NOMO-1 (cell line): ENCODE results near the gene RPL28.
"Not testable (repeated sequence)": the region's sequence is repeated elsewhere in the genome, so short reads cannot be mapped to it uniquely, and the experiment has no call there.

Experiments used
- DNase-seq, 2 experiments: peaks; one replicate each; lab custom pipeline; 2025; ENCODE audit not compliant: unreplicated experiment in 2 of 2; lab: John Stamatoyannopoulos, UW

RPL28 gene

DNA sequence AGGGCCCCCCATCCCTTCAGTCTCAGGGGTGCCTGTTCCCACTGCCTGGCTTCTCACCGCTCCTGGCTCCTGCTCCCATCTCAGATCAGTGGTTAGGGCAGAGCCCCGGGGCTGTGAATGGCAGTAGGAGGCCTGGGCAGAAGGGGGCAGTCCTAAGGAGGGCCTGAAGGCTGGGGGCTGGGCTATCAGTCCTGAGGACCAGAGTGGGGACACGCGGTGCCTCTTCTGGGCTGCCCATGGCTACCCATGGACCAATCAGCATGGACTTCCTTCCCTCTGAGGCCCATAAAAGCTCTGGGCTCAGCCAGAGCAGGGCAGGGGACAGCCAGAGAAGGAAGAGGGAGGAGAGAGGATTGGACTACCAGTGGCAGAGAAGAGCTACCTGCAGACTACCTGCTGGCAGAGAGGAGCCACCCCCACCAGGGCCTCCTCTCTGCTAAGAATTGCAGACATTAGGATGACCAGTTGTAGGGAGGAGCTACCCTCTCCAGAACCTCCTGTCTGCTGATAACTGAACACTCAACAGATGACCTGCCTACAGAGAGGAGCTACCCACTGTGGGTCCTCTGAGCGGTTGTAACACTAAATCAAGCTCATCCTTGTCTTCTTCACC is 34.0 kb downstream of the RPL28 start:
- no peak for DNase-seq

GRCh38 chr19:55421281-55421680 is 35.5 kb downstream of the RPL28 start:
- DNase-seq: not testable (repeated sequence)

GRCh38 chr19:55423225-55424005 is 37.7 kb downstream of the RPL28 start:
- DNase-seq: no peak

DNA sequence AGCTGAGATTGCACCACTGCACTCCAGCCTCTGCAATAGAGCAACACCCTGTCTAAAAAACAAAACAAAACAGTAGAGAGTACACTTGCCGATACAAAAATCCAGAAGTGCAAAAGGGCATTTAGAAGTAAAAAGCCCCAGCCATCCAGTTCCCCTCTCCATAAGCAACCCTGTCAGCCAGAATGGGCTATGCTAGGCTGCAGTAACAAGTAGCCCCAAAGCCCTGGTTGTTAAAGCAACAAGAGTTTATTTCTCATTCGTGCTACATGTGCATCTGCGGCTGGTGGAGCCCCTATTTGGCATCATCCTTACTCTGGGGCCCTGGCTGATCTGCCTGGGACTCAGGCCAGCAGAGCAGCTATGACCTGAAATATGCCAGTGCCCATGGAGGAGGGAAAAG is 38.8 kb downstream of the RPL28 start:
- no peak for DNase-seq

GRCh38 chr19:55426042-55426441 is 40.3 kb downstream of the RPL28 start:
- no peak for DNase-seq

DNA sequence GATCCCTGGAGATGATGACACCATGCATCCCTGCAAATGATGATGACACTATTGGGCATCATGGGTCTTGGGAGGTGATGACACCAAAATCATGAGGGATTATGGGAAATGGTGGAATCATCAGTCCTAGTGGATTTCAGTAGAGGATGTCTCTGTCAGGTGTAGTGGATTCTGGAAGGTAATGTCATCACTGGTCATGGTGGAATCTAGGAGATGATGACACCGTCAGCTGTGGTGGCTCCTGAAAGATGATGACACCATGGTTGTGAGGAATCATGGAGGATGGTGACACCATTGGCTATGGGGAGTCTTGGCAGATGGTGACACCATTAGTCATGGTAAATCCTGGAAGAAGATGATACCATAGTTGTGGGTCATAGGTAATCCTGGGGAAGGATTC is 45.5 kb downstream of the RPL28 start:
- no peak for DNase-seq

DNA sequence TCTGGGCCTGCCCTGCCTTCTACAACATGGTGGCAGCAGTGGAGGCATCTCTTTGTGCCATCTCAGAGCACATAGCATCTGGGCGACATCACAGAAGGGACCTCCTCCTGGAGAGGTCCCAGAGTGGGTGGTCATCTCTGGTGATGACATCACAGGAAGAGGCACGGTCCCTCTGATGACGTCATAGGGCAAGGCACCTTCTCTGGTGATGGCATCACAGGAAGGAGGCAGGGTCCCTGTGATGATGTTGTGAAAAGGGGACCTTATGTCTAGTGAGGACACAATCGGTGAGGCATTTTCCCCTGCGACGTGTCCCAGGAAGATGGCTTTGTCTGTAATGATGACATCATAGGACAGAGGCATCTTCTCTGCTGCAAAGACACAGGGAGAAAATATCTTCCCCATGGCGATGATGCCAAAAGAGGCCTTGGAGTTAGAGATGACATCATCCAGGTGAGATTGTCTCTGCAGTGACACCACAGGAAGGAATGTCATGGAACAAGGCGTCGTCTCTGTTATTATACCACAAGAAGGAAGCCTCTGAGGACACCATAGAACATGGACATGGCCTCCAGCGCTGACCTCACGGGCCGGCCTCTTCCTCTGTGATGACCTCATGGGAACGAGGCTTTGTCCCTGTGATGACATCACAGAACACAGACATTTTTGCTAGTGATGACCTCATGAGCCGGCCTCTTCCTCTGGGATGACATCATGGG is 46.7 kb downstream of the RPL28 start:
- DNase-seq: no peak

DNA sequence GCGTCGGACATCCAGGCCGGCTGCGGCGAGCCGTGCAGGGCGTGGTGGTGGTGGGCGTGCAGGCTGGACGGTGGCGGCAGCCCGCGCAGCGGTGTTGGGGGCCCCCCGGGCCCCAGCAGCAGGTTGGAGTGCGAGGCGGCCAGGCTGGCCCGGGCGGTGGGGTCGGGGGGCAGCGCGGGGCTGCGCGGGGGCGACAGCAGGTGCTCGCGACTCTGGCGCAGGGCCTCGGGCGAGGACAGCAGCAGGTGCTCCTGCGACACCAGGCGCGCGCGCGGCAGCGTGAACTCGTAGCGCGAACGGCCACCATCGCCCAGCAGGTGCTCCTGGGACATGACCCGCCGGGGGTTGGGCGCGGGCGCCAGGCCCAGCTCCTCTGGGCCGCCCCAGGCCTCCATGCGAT is 47.6 kb downstream of the RPL28 start:
- no peak for DNase-seq

DNA sequence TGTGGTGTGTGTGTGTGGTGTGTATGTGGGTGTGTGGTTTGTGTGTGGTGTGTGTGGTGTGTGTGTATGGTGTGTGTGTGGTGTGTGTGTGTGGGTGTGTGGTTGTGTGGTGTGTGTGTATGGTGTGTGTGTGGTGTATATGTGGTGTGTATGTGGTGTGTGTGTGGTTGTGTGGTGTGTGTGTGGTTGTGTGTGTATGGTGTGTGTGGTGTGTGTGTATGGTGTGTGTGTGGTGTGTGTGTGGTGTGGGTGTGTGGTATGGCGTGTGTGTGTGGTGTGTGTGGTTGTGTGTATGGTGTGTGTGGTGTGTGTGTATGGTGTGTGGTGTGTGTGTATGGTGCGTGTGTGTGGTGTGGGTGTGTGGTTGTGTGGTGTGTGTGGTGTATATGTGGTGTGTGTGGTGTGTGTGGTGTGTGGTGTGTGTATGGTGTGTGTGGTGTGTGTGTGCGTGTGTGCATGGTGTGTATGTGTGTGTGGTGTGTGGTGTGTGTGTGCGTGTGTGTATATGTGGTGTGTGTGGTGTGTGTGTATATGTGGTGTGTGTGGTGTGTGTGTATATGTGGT is 48.7 kb downstream of the RPL28 start:
- no peak for DNase-seq

GRCh38 chr19:55435020-55435419 is 49.3 kb downstream of the RPL28 start:
- DNase-seq: no peak

GRCh38 chr19:55436847-55437246 is 51.1 kb downstream of the RPL28 start:
- DNase-seq: no peak

- peak in 1 of 2 experiments; percentile 34 for DNase-seq
Observed at GRCh38 chr19:55437410-55437809, 51.7 kb downstream of the RPL28 start.

GRCh38 chr19:55439052-55439451 is 53.3 kb downstream of the RPL28 start:
- DNase-seq: no peak

DNA sequence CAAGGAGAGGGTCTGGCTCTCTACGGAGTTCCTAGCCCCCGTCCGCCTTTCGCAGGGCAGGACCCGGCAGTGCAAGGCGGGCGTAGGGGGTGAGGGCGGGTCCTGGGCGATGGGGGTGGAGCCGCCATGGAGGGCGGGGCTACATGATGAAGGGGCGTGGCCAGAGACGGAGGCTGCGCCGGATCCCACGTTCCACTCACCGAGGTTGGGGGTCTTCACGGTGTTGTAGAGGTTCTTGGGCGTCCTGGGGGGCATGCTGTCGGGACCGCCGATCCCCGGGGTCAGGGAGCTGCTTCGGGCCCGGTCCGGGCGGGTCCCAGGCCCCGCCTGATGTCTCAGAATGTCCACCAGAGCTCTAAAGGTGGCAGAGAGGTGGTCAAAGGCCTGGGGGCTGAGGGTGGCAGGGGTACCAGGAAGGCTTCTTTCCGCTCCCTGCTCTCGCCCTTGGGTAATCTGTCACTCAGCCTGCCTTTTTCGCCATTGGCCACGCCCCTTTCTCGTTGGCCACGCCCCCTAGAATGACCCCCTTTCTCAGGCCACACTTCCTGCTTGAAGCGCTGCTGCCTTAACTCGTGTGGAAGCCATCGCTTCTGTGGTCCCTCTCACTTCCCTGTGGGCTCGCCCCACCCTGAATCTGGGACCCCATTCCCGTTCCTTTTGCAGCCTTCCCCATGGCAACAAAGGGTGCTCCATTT is 54.8 kb downstream of the RPL28 start:
- DNase-seq: peak; percentile 48 to 52

- DNase-seq: peak; percentile 76 to 89
Observed at GRCh38 chr19:55441319-55441691, 55.6 kb downstream of the RPL28 start.

GRCh38 chr19:55441692-55442321 is 56.1 kb downstream of the RPL28 start:
- DNase-seq: no peak

GRCh38 chr19:55442372-55442961 is 56.7 kb downstream of the RPL28 start:
- DNase-seq: no peak

- DNase-seq: no peak
Observed at GRCh38 chr19:55443045-55443823, 57.5 kb downstream of the RPL28 start, which contains the start of gene SHISA7. Gene SHISA7 (minus strand): TSS chr19:55443300. CDS start chr19:55442863, 437 bp downstream.

- DNase-seq: no peak
Observed at GRCh38 chr19:55443824-55444480, 58.2 kb downstream of the RPL28 start.
